Hematopoietic multipotent progenitor cell treated with erythropoietin and hydrocortisone succinate and interleukin-3 and kit ligand, for 15 days (in vitro differentiated cells): Measurements from ENCODE around the gene ENO3.

ENCODE experiments used
- DNase-seq: peaks from one replicate; pipeline ENCODE4 v3.0.0-alpha.2; 2015; ENCODE audit warnings: low spot score

The ENO3 gene

DNA sequence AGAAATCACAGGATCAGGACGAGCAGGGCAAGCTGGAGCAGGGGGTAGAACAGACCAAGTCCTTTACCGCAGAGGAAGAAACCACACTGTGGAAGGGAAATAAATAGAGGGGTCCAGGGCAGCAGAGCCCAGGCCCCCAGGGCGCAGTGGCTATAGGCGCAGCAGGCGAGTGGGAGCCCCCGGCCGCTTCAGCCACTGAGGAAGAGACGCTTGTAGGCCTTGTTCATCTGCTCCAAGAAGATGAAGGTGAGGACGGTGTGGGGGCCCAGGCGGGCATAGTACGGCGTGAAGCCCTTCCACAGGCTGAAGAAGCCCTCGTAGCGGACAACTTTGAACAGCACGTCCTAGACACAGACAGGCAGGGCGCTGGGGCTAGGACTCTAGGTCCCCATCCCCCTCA is 13.4 kb upstream of the ENO3 start:
- DNase-seq, result no peak

GRCh38 chr17:4938069-4938491 is 12.8 kb upstream of the ENO3 start:
- no peak for DNase-seq

- no peak for DNase-seq
These were observed 12.0 kb upstream of the ENO3 start for GRCh38 chr17:4938688-4939545.

- no peak for DNase-seq
These were observed 11.4 kb upstream of the ENO3 start for GRCh38 chr17:4939546-4939795.

DNA sequence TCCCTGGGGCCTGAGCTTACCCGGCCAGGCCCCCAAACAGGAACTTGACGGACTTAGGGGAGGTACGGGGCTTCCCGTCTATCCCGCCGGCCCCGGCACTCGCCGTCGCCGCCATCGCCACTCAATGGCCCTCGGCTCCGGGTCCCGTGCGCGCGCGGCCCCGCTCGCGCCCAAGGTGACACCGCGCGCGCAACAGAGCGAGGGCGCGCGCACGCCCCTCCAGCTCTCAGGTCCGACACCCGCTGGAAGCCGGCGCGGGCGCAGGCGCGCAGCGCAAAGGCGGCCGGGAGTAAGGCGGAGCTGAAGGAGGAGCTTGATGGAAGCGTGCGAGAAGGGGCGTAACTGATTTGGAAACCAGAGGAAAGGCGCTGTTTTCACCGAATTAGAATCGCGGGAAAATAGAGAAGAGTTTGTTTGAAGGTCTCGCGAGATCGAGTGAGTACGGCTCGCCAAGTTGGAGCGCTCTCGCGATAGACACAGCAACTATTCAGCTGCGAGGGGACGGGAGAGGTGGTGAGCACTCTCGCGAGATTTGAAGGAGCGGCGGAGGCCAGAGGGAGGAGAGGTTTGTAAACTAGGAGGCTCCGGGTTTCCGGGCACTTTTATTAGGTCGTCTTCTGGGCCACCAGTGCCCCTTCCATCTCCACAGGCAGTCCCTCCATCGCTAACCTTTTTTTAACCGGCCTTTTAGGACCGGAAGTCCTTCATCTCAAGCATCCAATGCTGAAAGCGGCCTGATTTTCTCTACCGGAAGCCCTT is 10.9 kb upstream of the ENO3 start, which contains the start of the genes RNF167 and SLC25A11:
TSS of gene RNF167 (plus strand) at position 473 of the 759 bp plus-strand sequence. CDS start 642 bp downstream, outside the sequence.
TSS of gene SLC25A11 (minus strand) at position 251 of the 759 bp plus-strand sequence. CDS start at position 115, 136 bp downstream.
- peak; percentile 99 for DNase-seq

GRCh38 chr17:4940555-4941318 is 10.2 kb upstream of the ENO3 start:
- DNase-seq, result no peak

DNA sequence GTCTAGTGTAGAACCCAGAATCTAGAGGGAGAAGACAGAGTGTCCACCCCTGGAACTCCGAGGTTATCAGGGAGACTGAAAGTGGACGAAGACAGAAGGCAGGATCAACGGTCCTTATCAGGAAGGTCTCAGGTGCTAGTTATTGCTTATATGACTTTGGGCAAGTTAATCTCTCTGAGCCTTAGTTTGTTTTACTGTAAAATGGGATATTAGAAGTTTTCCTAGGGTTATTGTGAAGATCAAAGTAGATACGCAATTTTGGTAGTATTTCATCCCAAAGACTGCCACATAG is 9.7 kb upstream of the ENO3 start:
- DNase-seq, result peak; percentile 20

DNA sequence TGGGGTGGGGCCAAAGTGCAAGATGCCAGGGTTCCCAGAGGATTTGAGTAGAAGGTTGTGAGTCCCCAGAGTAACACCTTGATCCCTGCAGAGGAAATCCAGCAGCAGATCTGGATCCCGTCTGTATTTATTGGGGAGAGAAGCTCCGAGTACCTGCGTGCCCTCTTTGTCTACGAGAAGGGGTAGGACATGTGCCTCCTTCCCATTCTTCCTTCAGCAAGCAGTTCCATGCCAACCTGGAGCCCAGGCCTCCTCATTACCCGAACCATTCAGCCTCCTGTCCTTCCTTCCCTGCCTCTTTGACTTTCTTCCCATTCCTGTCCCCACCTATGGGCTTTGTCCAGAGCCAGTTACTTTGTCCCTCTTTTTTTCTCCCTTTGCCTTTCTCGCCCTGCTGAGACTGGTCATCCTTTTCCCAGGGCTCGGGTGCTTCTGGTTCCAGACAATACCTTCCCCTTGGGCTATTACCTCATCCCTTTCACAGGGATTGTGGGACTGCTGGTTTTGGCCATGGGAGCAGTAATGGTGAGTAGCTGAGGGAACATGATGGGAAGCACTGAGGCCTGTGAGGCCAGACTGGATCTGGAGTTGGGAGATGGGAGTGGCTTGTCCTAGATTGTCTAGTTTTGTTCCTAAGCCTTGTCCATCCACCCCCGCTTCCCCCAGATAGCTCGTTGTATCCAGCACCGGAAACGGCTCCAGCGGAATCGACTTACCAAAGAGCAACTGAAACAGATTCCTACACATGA is 8.0 kb upstream of the ENO3 start:
- DNase-seq, result no peak

- no peak for DNase-seq
These were observed 6.8 kb upstream of the ENO3 start for GRCh38 chr17:4944163-4944553.

DNA sequence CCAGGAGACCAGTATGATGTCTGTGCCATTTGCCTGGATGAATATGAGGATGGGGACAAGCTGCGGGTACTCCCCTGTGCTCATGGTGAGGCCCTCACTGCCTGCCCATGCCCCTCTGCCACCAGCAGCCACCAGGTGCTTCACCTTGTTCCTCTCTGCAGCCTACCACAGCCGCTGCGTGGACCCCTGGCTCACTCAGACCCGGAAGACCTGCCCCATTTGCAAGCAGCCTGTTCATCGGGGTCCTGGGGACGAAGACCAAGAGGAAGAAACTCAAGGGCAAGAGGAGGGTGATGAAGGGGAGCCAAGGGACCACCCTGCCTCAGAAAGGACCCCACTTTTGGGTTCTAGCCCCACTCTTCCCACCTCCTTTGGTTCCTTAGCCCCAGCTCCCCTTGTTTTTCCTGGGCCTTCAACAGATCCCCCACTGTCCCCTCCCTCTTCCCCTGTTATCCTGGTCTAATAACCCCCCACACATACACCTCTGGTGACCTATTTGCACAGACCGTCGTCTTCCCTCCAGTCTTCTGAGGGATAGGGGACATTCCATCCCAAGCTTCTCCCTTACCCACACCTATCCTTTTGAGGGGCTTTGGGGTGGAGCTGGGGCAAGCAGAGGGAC is 6.3 kb upstream of the ENO3 start:
- DNase-seq, result no peak

DNA sequence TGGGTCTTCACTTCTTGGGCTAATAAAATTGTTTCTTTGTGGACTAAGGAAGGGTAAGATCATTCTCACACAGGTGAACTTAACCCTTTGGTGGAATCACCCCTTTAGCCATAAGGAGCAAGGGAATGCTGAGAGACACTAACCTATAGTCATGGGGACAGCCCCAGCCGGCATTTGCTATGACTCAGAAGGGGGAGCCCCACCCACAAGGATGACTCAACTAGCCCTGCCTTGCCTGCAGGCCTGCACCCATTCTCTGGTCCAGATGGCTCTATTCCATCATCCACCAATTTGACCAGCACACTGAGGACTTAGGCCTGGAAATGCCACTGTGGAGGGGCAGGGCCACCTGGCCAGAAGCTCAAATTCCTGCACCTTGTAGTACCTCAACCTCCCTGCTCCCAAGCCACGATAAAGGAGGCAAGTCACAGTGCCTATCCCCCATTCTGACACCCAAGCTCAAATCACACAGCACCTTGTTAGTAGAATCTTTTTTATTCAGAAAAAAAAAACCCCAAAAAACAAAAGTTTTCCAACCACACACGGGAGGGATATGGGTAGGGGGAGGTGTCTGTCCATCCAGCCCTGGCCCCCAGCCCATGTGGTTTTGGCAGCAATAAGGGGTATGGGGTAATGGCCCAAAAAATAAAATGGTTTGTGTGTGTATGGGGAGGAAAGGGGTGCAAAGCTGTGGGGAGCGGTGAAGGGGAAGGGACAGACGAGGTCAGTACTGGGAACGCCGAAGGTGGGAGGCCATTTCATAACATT is 5.6 kb upstream of the ENO3 start:
- peak; percentile 91 for DNase-seq

GRCh38 chr17:4945944-4946280 is 5.0 kb upstream of the ENO3 start:
- no peak for DNase-seq

DNA sequence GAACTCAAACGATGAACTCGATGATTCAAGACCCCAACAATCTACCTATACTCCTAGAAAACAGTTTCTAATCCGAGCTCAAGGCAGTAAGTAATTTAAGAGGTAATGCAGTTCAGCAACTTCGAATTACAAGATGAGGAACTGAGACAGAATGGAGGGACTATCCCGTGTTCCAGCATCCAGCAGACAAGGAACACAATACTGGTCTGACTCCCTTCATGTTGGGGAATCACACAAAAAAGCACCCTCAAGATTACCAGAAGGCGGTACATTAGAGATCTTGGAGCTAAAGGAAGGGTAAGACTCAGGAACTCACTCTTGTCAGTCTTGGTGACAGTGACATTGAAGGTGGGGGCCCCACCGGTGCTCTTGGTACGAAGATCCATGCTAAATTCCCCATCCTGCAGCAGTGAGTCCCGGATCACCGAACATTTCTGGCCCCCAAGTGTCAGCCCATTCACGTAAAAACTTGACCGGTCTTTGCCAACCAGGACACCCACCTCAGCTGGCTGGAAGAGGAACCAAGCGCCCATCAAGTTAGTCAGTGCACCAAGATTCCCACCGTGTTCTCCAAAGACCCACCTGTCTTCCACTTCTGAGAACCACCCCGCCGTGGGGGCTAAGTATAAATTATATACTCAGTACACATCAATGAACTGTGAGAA is 4.5 kb upstream of the ENO3 start:
- no peak for DNase-seq

- DNase-seq, result peak; percentile 27
These were observed 3.9 kb upstream of the ENO3 start for GRCh38 chr17:4947010-4947410.

DNA sequence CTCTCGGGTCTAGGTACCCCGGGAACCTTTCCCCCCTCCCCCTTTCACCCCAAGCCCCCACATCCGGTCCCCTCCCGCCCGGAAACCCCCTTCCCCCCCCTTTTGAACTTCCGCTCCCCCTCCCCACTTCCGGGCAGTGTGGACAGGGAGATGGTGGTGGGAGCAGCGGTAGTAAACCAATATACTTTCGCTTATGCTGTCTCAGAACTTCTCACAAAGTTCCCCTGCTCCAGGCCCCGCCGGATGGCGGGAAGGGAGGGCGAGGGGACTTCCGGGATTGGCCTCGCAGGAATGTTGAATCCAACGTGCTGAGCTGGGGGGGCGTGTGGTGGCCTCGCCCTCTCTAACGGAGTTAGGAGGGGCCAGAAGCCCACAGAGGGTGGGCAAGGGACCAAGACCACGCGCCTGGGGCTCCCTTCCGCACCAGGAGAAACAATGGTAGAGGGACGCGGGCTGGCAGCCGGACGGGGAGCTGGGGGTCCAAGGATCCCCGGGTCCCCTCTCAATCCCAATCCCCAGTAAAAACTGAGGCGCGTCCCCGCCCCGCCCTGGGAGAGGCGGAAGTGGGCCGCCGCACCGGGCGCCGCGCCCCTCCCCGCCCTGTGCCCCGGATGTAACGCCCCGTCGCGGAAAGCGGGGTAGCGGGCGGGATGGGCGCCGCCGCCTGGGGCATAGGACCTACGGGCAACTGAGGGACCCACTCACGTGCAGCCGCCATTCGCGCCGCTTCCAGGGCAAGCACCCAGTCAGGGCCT is 3.3 kb upstream of the ENO3 start:
- DNase-seq, result peak; percentile 60

- peak; percentile 85 for DNase-seq
These were observed 2.6 kb upstream of the ENO3 start, which contains the start of gene PFN1 for GRCh38 chr17:4948166-4948930. PFN1 (minus strand) TSS chr17:4948530; CDS start chr17:4948394, 136 bp downstream.

- DNase-seq, result peak; percentile 54
These were observed 2.0 kb upstream of the ENO3 start for GRCh38 chr17:4948931-4949320.

GRCh38 chr17:4949321-4950074 is 1.4 kb upstream of the ENO3 start:
- DNase-seq, result peak; percentile 58
